GM12873 (cell line): ENCODE data around the gene ELMO1.

ENCODE experiments used
- CTCF ChIP-seq: IDR thresholded peaks from 2 replicates; pipeline ENCODE4 v1.5.1; 2012; ENCODE audit warnings: low read depth, mild to moderate bottlenecking, moderate library complexity, low read length, control low read depth; ENCODE audit not compliant: insufficient read depth; ENCODE audit errors: missing control alignments

ELMO1 gene

GRCh38 chr7:37438906-37439652 lies 9.6 kb downstream of the ELMO1 start:
- TF ChIP-seq CTCF, result no peak

GRCh38 chr7:37435156-37435855 lies 13.4 kb downstream of the ELMO1 start:
- no peak for TF ChIP-seq CTCF

GRCh38 chr7:37434529-37434928 lies 14.1 kb downstream of the ELMO1 start:
- TF ChIP-seq CTCF, result no peak

- peak; percentile 40 for TF ChIP-seq CTCF
Measured at GRCh38 chr7:37433166-37433565, 15.5 kb downstream of the ELMO1 start.

- TF ChIP-seq CTCF, result no peak
Measured at GRCh38 chr7:37432281-37432920, 16.3 kb downstream of the ELMO1 start.

GRCh38 chr7:37431413-37431812 lies 17.3 kb downstream of the ELMO1 start:
- TF ChIP-seq CTCF, result no peak

- no peak for TF ChIP-seq CTCF
Measured at GRCh38 chr7:37430640-37431039, 18.0 kb downstream of the ELMO1 start.
